Naive thymus-derived CD4-positive, alpha-beta T cell (primary cell): ENCODE results near the gene GUCY2C. TPM values are rescaled to one million over a fixed set of nuclear protein-coding genes. Genes with fewer than 3 reads are reported as not detected.

Experiments used
- ATAC-seq: fragments of 150-1000 bp; cut with Tn5 transposase; 2 replicates; pipeline ENCODE4 v1.10.0; 2021; ENCODE audit warnings: mild to moderate bottlenecking, moderate library complexity
- CTCF ChIA-PET: fragments of 350-600 bp; sonication (Branson Sonifier 250); formaldehyde crosslinking; loops from one replicate; lab custom pipeline; 2021; ENCODE audit warnings: antibody characterized with exemption; lab: Charles Lee
- POLR2A ChIA-PET: fragments of 350-600 bp; sonication (Branson Sonifier 250); formaldehyde crosslinking; loops from one replicate; lab custom pipeline; 2021; ENCODE audit warnings: antibody characterized with exemption, inconsistent platforms; lab: Charles Lee
- DNase-seq, 9 donors: peaks; one replicate each; pipeline versions ENCODE4 v3.0.0 to v3.0.0-alpha.2; 2020 to 2022; ENCODE audit warnings: mixed read lengths in 1 of 9
- H3K27ac ChIP-seq: one replicate; pipeline ENCODE4 v1.7.0; 2013; ENCODE audit warnings: mild to moderate bottlenecking, low read depth, low read length, moderate library complexity
- H3K27me3 ChIP-seq, 2 donors: one replicate each; pipeline ENCODE4 v1.7.0; 2013; ENCODE audit warnings: low read length in 2 of 2, mild to moderate bottlenecking in 2 of 2, moderate library complexity in 2 of 2; ENCODE audit not compliant: control insufficient read depth in 2 of 2, insufficient read depth in 2 of 2
- H3K36me3 ChIP-seq, 3 experiments: 1 replicate in 2 of 3; 2 replicates in 1 of 3; pipeline ENCODE4 v1.7.0; 2013; ENCODE audit warnings: low read length in 3 of 3, mild to moderate bottlenecking in 3 of 3, moderate library complexity in 1 of 3; ENCODE audit not compliant: insufficient read depth in 3 of 3, control insufficient read depth in 2 of 3
- H3K4me1 ChIP-seq, 2 donors: one replicate each; pipeline ENCODE4 v1.7.0; 2013; ENCODE audit warnings: low read length in 2 of 2, mild to moderate bottlenecking in 2 of 2, moderate library complexity in 1 of 2; ENCODE audit not compliant: control insufficient read depth in 2 of 2, insufficient read depth in 2 of 2
- H3K4me3 ChIP-seq: 2 replicates; pipeline ENCODE4 v1.7.0; 2013; ENCODE audit warnings: mild to moderate bottlenecking, low read length
- H3K9me3 ChIP-seq, 3 experiments: 1 replicate in 2 of 3; 2 replicates in 1 of 3; pipeline ENCODE4 v1.7.0; 2013; ENCODE audit warnings: low read length in 3 of 3; ENCODE audit not compliant: control insufficient read depth in 2 of 3
- H3K27ac Mint-ChIP-seq, 9 donors: one replicate each; pipeline ENCODE4 v1.8.0; 2020 to 2022; ENCODE audit warnings: mixed read lengths in 9 of 9, mild to moderate bottlenecking in 8 of 9, moderate library complexity in 5 of 9, inconsistent platforms in 2 of 9
- H3K27me3 Mint-ChIP-seq, 5 donors: one replicate each; pipeline ENCODE4 v1.8.0; 2021 to 2022; ENCODE audit warnings: mixed read lengths in 5 of 5, mild to moderate bottlenecking in 1 of 5
- H3K36me3 Mint-ChIP-seq, 5 donors: one replicate each; pipeline ENCODE4 v1.8.0; 2020 to 2022; ENCODE audit warnings: mixed read lengths in 5 of 5, mild to moderate bottlenecking in 3 of 5, inconsistent platforms in 1 of 5
- H3K4me1 Mint-ChIP-seq, 7 donors: one replicate each; pipeline ENCODE4 v1.8.0; 2020 to 2022; ENCODE audit warnings: mixed read lengths in 7 of 7, mild to moderate bottlenecking in 3 of 7, inconsistent platforms in 1 of 7
- H3K4me3 Mint-ChIP-seq, 10 donors: one replicate each; pipeline ENCODE4 v1.8.0; 2020 to 2022; ENCODE audit warnings: mild to moderate bottlenecking in 10 of 10, mixed read lengths in 10 of 10, moderate library complexity in 6 of 10, inconsistent platforms in 2 of 10
- H3K9me3 Mint-ChIP-seq, 11 donors: one replicate each; pipeline ENCODE4 v1.8.0; 2020 to 2022; ENCODE audit warnings: mixed read lengths in 11 of 11, mild to moderate bottlenecking in 4 of 11, inconsistent platforms in 1 of 11, moderate library complexity in 1 of 11
- intact Hi-C, 2 donors: fragments of 100-400 bp; cut with micrococcal nuclease; formaldehyde crosslinking; loops; one replicate each; pipeline ENCODE4 v1.15.1; 2023
- polyA plus RNA-seq, 2 donors: library from polyadenylated mRNA; unstranded; fragments of 300-500 nt; fragmentation: Illumina TruSeq; gene quantifications; one replicate each; pipeline ENCODE4 v1.2.3, GENCODE V29; 2021
- total RNA-seq, 6 experiments: library from RNA in 5 of 6; stranded (reverse) in 5 of 6; gene quantifications; 1 replicate in 5 of 6; 2 replicates in 1 of 6; pipeline ENCODE4 v1.2.3 and lab custom pipeline; 2021 to 2026

Gene GUCY2C
- total and polyA plus RNA-seq, 7 experiments from 2014 or later, result not detected

DNA sequence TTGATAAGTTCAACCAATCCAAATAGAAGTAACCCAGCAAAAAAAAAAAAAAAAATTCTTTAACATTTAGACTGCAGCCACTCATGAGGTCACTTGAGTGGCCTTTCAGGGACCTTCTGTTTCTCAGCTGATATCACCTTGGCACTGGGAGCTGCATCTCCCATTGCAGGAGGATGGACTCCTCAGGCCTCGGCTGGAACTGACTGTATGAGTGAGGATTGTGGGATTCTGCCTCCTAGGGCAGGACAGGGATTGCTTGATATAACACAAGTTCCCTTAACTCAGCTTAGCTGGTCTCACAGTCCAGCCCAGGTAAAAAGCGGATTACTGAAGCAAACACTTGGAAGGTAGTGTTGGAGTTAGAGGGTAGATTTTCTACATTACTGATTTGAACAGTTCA is 3.5 kb upstream of the GUCY2C start:
- intact Hi-C loops, result no loop called here
- no peaks in the 10 kb centered on the region for H3K9me3 ChIP-seq
- H3K36me3 Mint-ChIP-seq, result no peaks in the 10 kb centered on the region
- peaks cover 0 to 5% (median 0%) of the 10 kb centered on the region in 11 donors for H3K9me3 Mint-ChIP-seq
- DNase-seq, result no peak
- H3K4me3 ChIP-seq, result no peak overlapping the region
- ChIA-PET CTCF (no interaction called here), POLR2A (interaction anchor here (0.6 kb wide), 1 partner anchor 1611 kb away, joined by 5 read pairs; no protein-coding TSS in a partner anchor)
- no peaks in the 10 kb centered on the region for H3K27me3 ChIP-seq
- peaks cover 8 to 14% (median 11%) of the 10 kb centered on the region in 5 donors for H3K27me3 Mint-ChIP-seq
- H3K4me1 ChIP-seq, result no peaks in the 10 kb centered on the region
- no peak for ATAC-seq
- no peak overlapping the region for H3K27ac Mint-ChIP-seq
- no peaks in the 10 kb centered on the region for H3K36me3 ChIP-seq
- H3K4me1 Mint-ChIP-seq, result no peaks in the 10 kb centered on the region
- H3K27ac ChIP-seq, result no peak overlapping the region
- no peak overlapping the region for H3K4me3 Mint-ChIP-seq

DNA sequence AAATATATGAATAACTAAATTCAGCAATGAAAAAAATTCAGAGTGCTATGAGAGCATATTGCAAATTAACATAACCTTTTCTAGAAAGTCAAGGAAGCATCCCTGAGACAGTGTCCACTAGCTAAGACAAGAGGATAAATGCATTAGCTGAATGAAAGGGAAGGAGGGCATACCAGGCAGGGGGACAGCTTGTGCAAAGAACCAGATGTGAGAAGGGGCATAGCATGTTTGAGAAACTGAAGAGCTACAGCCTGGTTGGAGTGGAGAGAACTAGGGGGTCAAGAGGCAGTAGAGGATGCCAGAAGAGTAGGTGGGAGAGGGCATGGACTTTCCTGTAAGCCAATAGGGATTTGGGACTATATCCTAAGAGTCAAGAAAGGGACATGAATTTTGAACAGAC is 2.2 kb upstream of the GUCY2C start:
- H3K36me3 Mint-ChIP-seq, result no peaks in the 10 kb centered on the region
- intact Hi-C loops, result no loop called here
- Histone ChIP-seq H3K27ac (no peak overlapping the region), H3K4me3 (no peak overlapping the region), H3K9me3 (no peaks in the 10 kb centered on the region), H3K36me3 (no peaks in the 10 kb centered on the region), H3K4me1 (no peaks in the 10 kb centered on the region), H3K27me3 (no peaks in the 10 kb centered on the region)
- no peak for ATAC-seq
- ChIA-PET POLR2A (no interaction called here), CTCF (no interaction called here)
- H3K4me1 Mint-ChIP-seq, result no peaks in the 10 kb centered on the region
- peaks cover 0 to 5% (median 0%) of the 10 kb centered on the region in 11 donors for H3K9me3 Mint-ChIP-seq
- no peak overlapping the region for H3K27ac Mint-ChIP-seq
- peaks cover 8 to 17% (median 14%) of the 10 kb centered on the region in 5 donors for H3K27me3 Mint-ChIP-seq
- H3K4me3 Mint-ChIP-seq, result no peak overlapping the region
- DNase-seq, result no peak

DNA sequence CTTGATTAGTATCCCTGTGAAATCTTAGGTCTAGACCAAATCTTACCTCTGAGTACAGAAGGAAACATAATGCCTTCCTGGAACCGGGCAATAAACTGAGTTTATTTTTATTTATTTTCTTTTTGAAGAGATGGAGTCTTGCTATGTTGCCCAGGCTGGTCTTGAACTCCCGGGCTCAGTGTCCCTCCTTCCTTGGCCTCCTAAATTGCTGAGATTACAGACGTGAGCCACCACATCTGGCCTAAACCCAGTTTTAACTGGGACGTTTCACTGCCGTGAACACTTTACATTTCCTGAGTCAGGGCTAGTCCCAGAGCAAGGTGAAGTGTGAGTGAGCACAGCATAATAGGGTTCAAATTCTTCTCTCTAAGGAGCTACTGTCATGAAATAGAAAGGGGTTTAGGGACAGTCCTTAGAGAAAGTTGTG is 671 bp downstream of the GUCY2C start:
- no peak overlapping the region for H3K4me3 ChIP-seq
- Mint-ChIP-seq H3K4me1 (no peaks in the 10 kb centered on the region), H3K27ac (no peak overlapping the region), H3K36me3 (no peaks in the 10 kb centered on the region), H3K27me3 (peaks cover 12 to 26% (median 14%) of the 10 kb centered on the region in 5 donors), H3K4me3 (no peak overlapping the region), H3K9me3 (peaks cover 0 to 5% (median 0%) of the 10 kb centered on the region in 11 donors)
- no peaks in the 10 kb centered on the region for H3K4me1 ChIP-seq
- no peaks in the 10 kb centered on the region for H3K27me3 ChIP-seq
- no peak for ATAC-seq
- ChIA-PET CTCF (no interaction called here), POLR2A (no interaction called here)
- no peaks in the 10 kb centered on the region for H3K9me3 ChIP-seq
- no peaks in the 10 kb centered on the region for H3K36me3 ChIP-seq
- H3K27ac ChIP-seq, result no peak overlapping the region
- intact Hi-C loops, result no loop called here
- DNase-seq, result no peak

DNA sequence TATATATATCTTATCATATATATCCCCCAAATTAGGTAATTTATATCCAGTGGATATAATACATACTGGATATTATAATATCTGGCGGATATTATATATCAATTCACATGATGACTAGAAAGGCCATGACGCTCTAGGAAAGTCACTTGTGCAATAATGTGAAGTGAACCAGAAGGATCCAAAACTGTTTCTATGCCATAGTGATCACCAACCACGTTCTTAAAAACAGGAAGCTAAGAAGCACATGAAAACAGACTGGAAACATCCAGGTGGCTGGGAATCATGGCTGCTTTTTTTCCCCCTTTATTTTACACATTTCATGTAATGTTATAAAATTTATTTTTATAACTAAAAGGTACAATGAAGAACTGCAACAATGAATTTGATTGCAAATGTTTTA is 1.4 kb downstream of the GUCY2C start:
- Mint-ChIP-seq H3K36me3 (no peaks in the 10 kb centered on the region), H3K4me1 (no peaks in the 10 kb centered on the region), H3K27ac (no peak overlapping the region), H3K27me3 (peaks cover 9 to 26% (median 14%) of the 10 kb centered on the region in 5 donors), H3K4me3 (no peak overlapping the region), H3K9me3 (peaks cover 0 to 5% (median 0%) of the 10 kb centered on the region in 11 donors)
- ChIA-PET POLR2A (no interaction called here), CTCF (no interaction called here)
- no peaks in the 10 kb centered on the region for H3K36me3 ChIP-seq
- no peak for DNase-seq
- H3K4me3 ChIP-seq, result no peak overlapping the region
- H3K27ac ChIP-seq, result no peak overlapping the region
- H3K9me3 ChIP-seq, result no peaks in the 10 kb centered on the region
- H3K4me1 ChIP-seq, result no peaks in the 10 kb centered on the region
- intact Hi-C loops, result no loop called here
- H3K27me3 ChIP-seq, result peaks cover 0 to 2% of the 10 kb centered on the region in 2 donors
- no peak for ATAC-seq

DNA sequence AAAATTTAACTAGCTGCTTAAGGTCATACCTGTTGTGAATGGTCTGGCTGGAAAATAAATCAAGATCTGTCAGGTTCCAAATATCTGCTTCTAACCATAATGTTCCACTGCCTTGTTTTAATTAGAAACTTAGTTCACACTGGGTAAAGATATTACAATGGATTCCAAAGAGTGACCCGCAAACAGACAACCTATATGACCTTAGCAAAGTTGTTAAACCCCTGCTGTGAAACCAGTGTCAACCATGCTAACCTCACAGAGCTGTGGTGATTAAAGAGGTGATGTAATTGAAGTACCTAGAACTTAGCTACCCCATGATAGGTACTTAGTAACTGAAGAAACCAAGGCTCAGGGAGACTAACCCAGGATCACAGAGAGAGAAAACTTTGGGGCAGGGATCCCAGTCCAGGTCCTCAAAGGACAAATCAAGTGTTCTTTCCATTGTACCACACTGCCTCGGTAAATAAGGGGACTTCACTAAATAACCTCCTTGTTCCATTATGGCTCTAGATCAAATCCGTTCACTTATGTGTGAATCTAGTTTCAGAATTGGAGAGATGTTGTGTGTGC is 2.2 kb downstream of the GUCY2C start:
- no peak overlapping the region for H3K27ac Mint-ChIP-seq
- no peak overlapping the region for H3K4me3 Mint-ChIP-seq
- H3K9me3 ChIP-seq, result no peaks in the 10 kb centered on the region
- peaks cover 0 to 2% of the 10 kb centered on the region in 2 donors for H3K27me3 ChIP-seq
- no peaks in the 10 kb centered on the region for H3K36me3 Mint-ChIP-seq
- H3K27ac ChIP-seq, result no peak overlapping the region
- no peaks in the 10 kb centered on the region for H3K4me1 Mint-ChIP-seq
- peaks cover 8 to 26% (median 14%) of the 10 kb centered on the region in 5 donors for H3K27me3 Mint-ChIP-seq
- ATAC-seq (no peak), DNase-seq (no peak)
- no peak overlapping the region for H3K4me3 ChIP-seq
- intact Hi-C loops, result no loop called here
- peaks cover 0 to 5% (median 0%) of the 10 kb centered on the region in 11 donors for H3K9me3 Mint-ChIP-seq
- no peaks in the 10 kb centered on the region for H3K4me1 ChIP-seq
- ChIA-PET POLR2A (no interaction called here), CTCF (no interaction called here)
- H3K36me3 ChIP-seq, result no peaks in the 10 kb centered on the region

DNA sequence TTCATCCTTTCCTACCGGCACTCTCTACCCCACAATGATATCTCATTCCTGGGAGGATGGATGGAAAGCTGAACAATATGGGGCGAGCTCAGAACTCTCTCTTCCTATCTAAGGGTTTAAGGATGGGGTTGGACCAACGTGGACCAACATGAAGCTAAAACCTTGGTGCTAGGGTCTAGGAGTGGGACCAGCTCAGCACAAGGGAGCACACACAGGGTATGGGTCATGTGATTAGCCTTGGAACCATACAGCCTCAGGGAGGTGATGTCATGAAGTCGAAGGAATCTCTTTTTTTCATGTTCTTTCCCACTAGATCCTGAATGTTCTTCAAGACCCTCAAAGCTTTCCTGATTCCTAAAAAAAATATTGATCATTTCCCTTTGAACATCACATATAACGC is 3.3 kb downstream of the GUCY2C start:
- POLR2A ChIA-PET, result no interaction called here
- Histone ChIP-seq H3K27ac (no peak overlapping the region), H3K4me3 (no peak overlapping the region), H3K36me3 (no peaks in the 10 kb centered on the region), H3K27me3 (peaks cover 0 to 2% of the 10 kb centered on the region in 2 donors), H3K9me3 (no peaks in the 10 kb centered on the region), H3K4me1 (no peaks in the 10 kb centered on the region)
- no peaks in the 10 kb centered on the region for H3K36me3 Mint-ChIP-seq
- peaks cover 8 to 22% (median 13%) of the 10 kb centered on the region in 5 donors for H3K27me3 Mint-ChIP-seq
- DNase-seq (no peak), ATAC-seq (no peak)
- intact Hi-C loops, result no loop called here
- H3K9me3 Mint-ChIP-seq, result peaks cover 0 to 5% (median 0%) of the 10 kb centered on the region in 11 donors
- H3K27ac Mint-ChIP-seq, result no peak overlapping the region
- CTCF ChIA-PET, result interaction anchor here (1.3 kb wide), 1 partner anchor 63 kb away, joined by 3 read pairs; no protein-coding TSS in a partner anchor
- no peak overlapping the region for H3K4me3 Mint-ChIP-seq
- no peaks in the 10 kb centered on the region for H3K4me1 Mint-ChIP-seq

DNA sequence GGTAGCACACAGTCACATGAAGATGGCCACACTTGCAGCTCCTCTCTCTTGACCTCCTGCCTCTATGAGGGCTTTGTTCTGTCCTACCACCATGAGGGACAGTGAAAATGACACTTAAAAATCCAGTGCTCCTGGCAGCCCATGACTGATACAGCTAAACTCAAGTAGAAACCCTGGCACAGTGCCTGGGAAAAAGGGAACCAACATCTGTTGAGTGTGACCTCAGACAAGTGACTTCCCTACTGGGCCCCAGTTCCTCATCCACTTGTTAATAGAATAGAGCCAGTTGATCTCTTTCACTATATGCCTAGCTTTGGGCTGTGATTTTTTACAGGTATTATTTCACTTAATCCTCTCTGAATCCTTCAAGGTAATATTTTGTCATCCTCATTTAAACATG is 4.8 kb downstream of the GUCY2C start:
- Mint-ChIP-seq H3K27ac (no peak overlapping the region), H3K4me1 (no peaks in the 10 kb centered on the region), H3K27me3 (peaks cover 0 to 15% (median 5%) of the 10 kb centered on the region in 5 donors), H3K4me3 (no peak overlapping the region), H3K9me3 (no peaks in the 10 kb centered on the region), H3K36me3 (no peaks in the 10 kb centered on the region)
- H3K4me3 ChIP-seq, result no peak overlapping the region
- H3K36me3 ChIP-seq, result no peaks in the 10 kb centered on the region
- no peak overlapping the region for H3K27ac ChIP-seq
- no peaks in the 10 kb centered on the region for H3K4me1 ChIP-seq
- peaks cover 0 to 2% of the 10 kb centered on the region in 2 donors for H3K27me3 ChIP-seq
- H3K9me3 ChIP-seq, result no peaks in the 10 kb centered on the region
- POLR2A ChIA-PET, result no interaction called here
- intact Hi-C loops, result no loop called here
- CTCF ChIA-PET, result interaction anchor here (1.0 kb wide), 1 partner anchor 79 kb away, joined by 5 read pairs; no protein-coding TSS in a partner anchor
- peak; percentile 87 for ATAC-seq
- no peak for DNase-seq
